ENCODE measurements around the gene MAP4K4. TPM values are rescaled to one million over a fixed set of nuclear protein-coding genes. Genes with fewer than 3 reads are reported as not detected.

Gene MAP4K4
- total RNA-seq, 4 donors from 2014 or later = 40.0 to 85.5 (median 59.5) TPM

DNA sequence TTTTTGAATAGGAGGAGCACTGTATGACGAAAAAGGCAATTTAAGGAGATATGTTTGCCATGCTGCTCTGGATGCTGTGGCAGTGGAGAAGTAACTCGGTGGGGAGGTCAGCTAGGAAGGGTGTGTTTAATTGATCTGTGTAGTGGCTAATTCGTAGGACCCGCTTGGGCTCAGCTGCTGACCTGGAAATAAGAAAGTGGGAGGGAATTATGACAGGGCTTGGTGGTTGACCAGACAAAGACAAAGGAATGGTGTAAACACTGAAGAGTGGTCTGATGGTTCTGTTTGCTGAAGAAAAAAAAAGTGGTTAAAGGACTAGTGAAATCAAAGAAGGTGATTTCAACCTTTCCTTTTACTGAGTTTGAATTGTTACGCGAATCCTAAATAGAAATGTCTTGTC, 146.0 kb downstream of the MAP4K4 start:
- in situ Hi-C loops (cut with MboI; ENCODE audit: low sequenced_read_pairs in 4 of 4) (loop anchor here in 3 of 4 donors (10.0 to 25.0 kb wide), 4 partner anchors 331 to 506 kb away; no protein-coding TSS in a partner anchor), intact Hi-C loops (cut with DNase I; ENCODE audit: low total_unique reads) (no loop called here)
- Histone ChIP-seq H3K36me3 (peaks cover 0 to 61% of the 10 kb centered on the region in 2 donors), H3K4me1 (peaks cover 4 to 11% of the 10 kb centered on the region in 2 donors), H3K4me3 (no peak overlapping the region), H3K27me3 (no peaks in the 10 kb centered on the region), H3K9me3 (no peaks in the 10 kb centered on the region), H3K27ac (no peak overlapping the region)
- TF ChIP-seq, protein P1, sequence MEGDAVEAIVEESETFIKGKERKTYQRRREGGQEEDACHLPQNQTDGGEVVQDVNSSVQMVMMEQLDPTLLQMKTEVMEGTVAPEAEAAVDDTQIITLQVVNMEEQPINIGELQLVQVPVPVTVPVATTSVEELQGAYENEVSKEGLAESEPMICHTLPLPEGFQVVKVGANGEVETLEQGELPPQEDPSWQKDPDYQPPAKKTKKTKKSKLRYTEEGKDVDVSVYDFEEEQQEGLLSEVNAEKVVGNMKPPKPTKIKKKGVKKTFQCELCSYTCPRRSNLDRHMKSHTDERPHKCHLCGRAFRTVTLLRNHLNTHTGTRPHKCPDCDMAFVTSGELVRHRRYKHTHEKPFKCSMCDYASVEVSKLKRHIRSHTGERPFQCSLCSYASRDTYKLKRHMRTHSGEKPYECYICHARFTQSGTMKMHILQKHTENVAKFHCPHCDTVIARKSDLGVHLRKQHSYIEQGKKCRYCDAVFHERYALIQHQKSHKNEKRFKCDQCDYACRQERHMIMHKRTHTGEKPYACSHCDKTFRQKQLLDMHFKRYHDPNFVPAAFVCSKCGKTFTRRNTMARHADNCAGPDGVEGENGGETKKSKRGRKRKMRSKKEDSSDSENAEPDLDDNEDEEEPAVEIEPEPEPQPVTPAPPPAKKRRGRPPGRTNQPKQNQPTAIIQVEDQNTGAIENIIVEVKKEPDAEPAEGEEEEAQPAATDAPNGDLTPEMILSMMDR (IDR thresholded peaks at IDR 0.05 in 4 of 5, conservative IDR thresholded peaks at IDR 0.05 in 1 of 5) = no peak
- TF ChIP-seq POLR2A (IDR thresholded peaks at IDR 0.05) = no peak
- no peak for ATAC-seq
- DNase-seq = no peak

DNA sequence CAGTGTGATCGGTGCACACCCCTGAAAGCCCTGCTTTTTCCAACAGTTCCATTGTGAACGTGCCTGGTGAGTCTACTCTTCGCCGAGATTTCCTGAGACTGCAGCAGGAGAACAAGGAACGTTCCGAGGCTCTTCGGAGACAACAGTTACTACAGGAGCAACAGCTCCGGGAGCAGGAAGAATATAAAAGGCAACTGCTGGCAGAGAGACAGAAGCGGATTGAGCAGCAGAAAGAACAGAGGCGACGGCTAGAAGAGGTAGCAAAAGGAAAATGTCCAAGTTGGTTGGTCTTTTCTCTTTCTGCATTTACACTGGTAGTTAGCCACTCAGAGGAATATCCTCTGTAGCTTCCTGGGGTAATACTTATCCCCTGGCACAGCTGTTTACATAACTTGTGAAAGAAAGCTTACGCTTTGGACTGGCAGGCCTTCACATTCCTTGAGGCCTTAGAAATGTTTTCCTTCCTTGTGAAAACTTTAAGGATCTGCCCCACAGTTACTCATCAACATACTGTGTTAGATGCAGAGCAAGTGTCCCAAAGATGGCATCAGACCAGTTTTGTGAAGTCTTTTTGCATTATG, 146.6 kb downstream of the MAP4K4 start:
- Histone ChIP-seq H3K36me3 (peaks cover 0 to 54% of the 10 kb centered on the region in 2 donors), H3K4me3 (no peak overlapping the region), H3K27me3 (no peaks in the 10 kb centered on the region), H3K4me1 (peaks cover 7 to 14% of the 10 kb centered on the region in 2 donors), H3K9me3 (no peaks in the 10 kb centered on the region), H3K27ac (no peak overlapping the region)
- ATAC-seq (no peak), DNase-seq (no peak)
- in situ Hi-C loops (cut with MboI; ENCODE audit: low sequenced_read_pairs in 4 of 4) (loop anchor here in 3 of 4 donors (10.0 to 25.0 kb wide), 4 partner anchors 332 to 507 kb away; no protein-coding TSS in a partner anchor), intact Hi-C loops (cut with DNase I; ENCODE audit: low total_unique reads) (no loop called here)
- TF ChIP-seq, protein P1 (IDR thresholded peaks at IDR 0.05 in 4 of 5, conservative IDR thresholded peaks at IDR 0.05 in 1 of 5) = no peak
- no peak for TF ChIP-seq POLR2A (IDR thresholded peaks at IDR 0.05)

DNA sequence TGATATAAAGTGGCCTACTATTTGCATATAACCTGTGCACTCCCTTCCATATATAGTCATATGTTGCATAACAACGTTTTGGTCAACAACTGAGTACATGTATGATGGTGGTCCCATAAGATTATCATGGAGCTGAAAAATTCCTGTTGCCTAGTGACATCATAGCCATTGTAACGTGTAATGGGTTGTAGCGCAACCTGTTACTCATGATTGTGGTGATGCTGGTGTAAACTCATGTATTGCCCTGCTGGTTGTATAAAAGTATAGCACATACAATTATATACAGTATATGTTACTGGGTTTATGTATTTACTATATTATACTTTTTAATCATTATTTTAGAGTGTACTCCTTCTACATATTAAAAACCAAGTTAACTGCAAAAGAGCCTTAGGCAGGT, 149.5 kb downstream of the MAP4K4 start:
- Histone ChIP-seq H3K36me3 (peaks cover 0 to 32% of the 10 kb centered on the region in 2 donors), H3K4me1 (peaks cover 8 to 15% of the 10 kb centered on the region in 2 donors), H3K27me3 (no peaks in the 10 kb centered on the region), H3K4me3 (no peak overlapping the region), H3K27ac (no peak overlapping the region), H3K9me3 (no peaks in the 10 kb centered on the region)
- intact Hi-C loops (cut with DNase I; ENCODE audit: low total_unique reads) (no loop called here), in situ Hi-C loops (cut with MboI; ENCODE audit: low sequenced_read_pairs in 4 of 4) (loop anchor here in 3 of 4 donors (10.0 to 25.0 kb wide), 4 partner anchors 335 to 510 kb away; no protein-coding TSS in a partner anchor)
- no peak for TF ChIP-seq POLR2A (IDR thresholded peaks at IDR 0.05)
- TF ChIP-seq, protein P1 (IDR thresholded peaks at IDR 0.05 in 4 of 5, conservative IDR thresholded peaks at IDR 0.05 in 1 of 5) = no peak
- ATAC-seq (no peak), DNase-seq (no peak)

DNA sequence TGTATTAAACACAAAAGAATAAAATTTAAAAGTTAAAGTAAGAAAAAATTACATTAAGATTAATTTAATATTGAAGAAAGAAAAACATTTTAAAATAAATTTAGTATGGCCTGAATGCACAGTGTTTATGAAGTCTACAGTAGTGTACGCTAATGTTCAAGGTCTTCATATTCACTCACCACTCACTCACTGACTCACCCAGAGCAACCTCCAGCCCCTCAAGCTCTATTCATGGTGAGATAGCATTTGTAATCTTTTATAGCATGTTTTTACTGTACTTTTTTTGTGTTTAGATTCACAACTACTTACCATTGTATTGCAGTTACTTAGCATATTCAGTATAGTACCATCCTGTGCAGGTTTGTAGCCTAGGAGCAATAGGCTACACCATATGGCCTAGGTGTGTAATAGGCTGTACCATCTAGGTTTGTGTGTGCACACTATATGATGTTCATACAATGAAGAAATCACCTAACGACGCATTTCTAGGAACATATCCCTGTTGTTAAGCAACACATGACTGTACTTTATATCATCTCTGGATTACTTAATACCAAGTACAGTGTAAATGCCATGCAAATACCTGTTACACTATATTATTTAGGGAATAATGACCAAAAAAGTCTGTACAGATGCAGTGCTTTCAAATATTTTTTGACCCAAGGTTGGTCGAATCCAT, 150.3 kb downstream of the MAP4K4 start:
- TF ChIP-seq POLR2A (IDR thresholded peaks at IDR 0.05) = no peak
- TF ChIP-seq, protein P1 (IDR thresholded peaks at IDR 0.05 in 4 of 5, conservative IDR thresholded peaks at IDR 0.05 in 1 of 5) = no peak
- Histone ChIP-seq H3K36me3 (peaks cover 0 to 32% of the 10 kb centered on the region in 2 donors), H3K9me3 (no peaks in the 10 kb centered on the region), H3K27me3 (no peaks in the 10 kb centered on the region), H3K27ac (no peak overlapping the region), H3K4me3 (no peak overlapping the region), H3K4me1 (peaks cover 7 to 10% of the 10 kb centered on the region in 2 donors)
- no peak for ATAC-seq
- in situ Hi-C loops (cut with MboI; ENCODE audit: low sequenced_read_pairs in 4 of 4) (loop anchor here in 3 of 4 donors (10.0 to 25.0 kb wide), 4 partner anchors 335 to 510 kb away; no protein-coding TSS in a partner anchor), intact Hi-C loops (cut with DNase I; ENCODE audit: low total_unique reads) (no loop called here)
- no peak for DNase-seq
